GM23338 (cell line): ENCODE measurements around the gene PRSS27. TPM values are rescaled to one million over a fixed set of nuclear protein-coding genes. Genes with fewer than 3 reads are reported as not detected.

Source experiments
- JUNB ChIP-seq: IDR thresholded peaks from one replicate; pipeline ENCODE4 v1.6.1; 2016; ENCODE audit warnings: antibody characterized with exemption; ENCODE audit not compliant: unreplicated experiment
- NANOG ChIP-seq: IDR thresholded peaks from 2 replicates; pipeline ENCODE4 v1.6.1; 2016; ENCODE audit warnings: antibody characterized with exemption, borderline replicate concordance
- POLR2AphosphoS5 ChIP-seq: IDR thresholded peaks from 2 replicates; pipeline ENCODE4 v1.6.1; 2016; ENCODE audit warnings: antibody characterized with exemption, low read depth
- STAT1 ChIP-seq: IDR thresholded peaks from one replicate; pipeline ENCODE4 v1.6.1; 2016; ENCODE audit warnings: antibody characterized with exemption; ENCODE audit not compliant: unreplicated experiment
- ZNF114 ChIP-seq: fragments of 250-450 bp; sonication (Bioruptor Pico); IDR thresholded peaks from 2 replicates; pipeline ENCODE4 v1.5.0; 2020; ENCODE audit warnings: mild to moderate bottlenecking, moderate library complexity
- ZNF331 ChIP-seq: fragments of 250-450 bp; sonication (Bioruptor Pico); IDR thresholded peaks from 2 replicates; pipeline ENCODE4 v1.5.0; 2020; ENCODE audit warnings: low read depth, mild to moderate bottlenecking, moderate library complexity
- polyA plus RNA-seq: library from polyadenylated mRNA; unstranded; fragments of >200 nt; fragmentation: Nextera tagmentation; extraction: Ambion mirVana; gene quantifications from 2 replicates; pipeline ENCODE4 v1.2.1, GENCODE V29; 2016
- total RNA-seq: library from RNA; depleted of rRNA; stranded (reverse); fragments of >200 nt; shearing (Covaris generic); gene quantifications from 2 replicates; pipeline ENCODE4 v1.2.3, GENCODE V29; 2014
- TF ChIP-seq, protein P1 (sequence below): fragments of 250-450 bp; sonication (Bioruptor Pico); IDR thresholded peaks from 2 replicates; pipeline ENCODE4 v1.5.0; 2020; ENCODE audit warnings: mild to moderate bottlenecking, moderate library complexity
- TF ChIP-seq, protein P2 (sequence below), 2 experiments: fragments of 200-600 bp in 1 of 2; sonication (generic) in 1 of 2; conservative IDR thresholded peaks; 2 replicates each; pipeline versions ENCODE4 v1.5.1 to v1.6.1; 2016 to 2017; ENCODE audit warnings: antibody characterized with exemption in 2 of 2, low read depth in 2 of 2, mild to moderate bottlenecking in 2 of 2, moderate library complexity in 1 of 2

PRSS27 gene
- total and polyA plus RNA-seq, 2 experiments from 2014 or later = 0.73 to 1.6 TPM

- TF ChIP-seq, protein P1, sequence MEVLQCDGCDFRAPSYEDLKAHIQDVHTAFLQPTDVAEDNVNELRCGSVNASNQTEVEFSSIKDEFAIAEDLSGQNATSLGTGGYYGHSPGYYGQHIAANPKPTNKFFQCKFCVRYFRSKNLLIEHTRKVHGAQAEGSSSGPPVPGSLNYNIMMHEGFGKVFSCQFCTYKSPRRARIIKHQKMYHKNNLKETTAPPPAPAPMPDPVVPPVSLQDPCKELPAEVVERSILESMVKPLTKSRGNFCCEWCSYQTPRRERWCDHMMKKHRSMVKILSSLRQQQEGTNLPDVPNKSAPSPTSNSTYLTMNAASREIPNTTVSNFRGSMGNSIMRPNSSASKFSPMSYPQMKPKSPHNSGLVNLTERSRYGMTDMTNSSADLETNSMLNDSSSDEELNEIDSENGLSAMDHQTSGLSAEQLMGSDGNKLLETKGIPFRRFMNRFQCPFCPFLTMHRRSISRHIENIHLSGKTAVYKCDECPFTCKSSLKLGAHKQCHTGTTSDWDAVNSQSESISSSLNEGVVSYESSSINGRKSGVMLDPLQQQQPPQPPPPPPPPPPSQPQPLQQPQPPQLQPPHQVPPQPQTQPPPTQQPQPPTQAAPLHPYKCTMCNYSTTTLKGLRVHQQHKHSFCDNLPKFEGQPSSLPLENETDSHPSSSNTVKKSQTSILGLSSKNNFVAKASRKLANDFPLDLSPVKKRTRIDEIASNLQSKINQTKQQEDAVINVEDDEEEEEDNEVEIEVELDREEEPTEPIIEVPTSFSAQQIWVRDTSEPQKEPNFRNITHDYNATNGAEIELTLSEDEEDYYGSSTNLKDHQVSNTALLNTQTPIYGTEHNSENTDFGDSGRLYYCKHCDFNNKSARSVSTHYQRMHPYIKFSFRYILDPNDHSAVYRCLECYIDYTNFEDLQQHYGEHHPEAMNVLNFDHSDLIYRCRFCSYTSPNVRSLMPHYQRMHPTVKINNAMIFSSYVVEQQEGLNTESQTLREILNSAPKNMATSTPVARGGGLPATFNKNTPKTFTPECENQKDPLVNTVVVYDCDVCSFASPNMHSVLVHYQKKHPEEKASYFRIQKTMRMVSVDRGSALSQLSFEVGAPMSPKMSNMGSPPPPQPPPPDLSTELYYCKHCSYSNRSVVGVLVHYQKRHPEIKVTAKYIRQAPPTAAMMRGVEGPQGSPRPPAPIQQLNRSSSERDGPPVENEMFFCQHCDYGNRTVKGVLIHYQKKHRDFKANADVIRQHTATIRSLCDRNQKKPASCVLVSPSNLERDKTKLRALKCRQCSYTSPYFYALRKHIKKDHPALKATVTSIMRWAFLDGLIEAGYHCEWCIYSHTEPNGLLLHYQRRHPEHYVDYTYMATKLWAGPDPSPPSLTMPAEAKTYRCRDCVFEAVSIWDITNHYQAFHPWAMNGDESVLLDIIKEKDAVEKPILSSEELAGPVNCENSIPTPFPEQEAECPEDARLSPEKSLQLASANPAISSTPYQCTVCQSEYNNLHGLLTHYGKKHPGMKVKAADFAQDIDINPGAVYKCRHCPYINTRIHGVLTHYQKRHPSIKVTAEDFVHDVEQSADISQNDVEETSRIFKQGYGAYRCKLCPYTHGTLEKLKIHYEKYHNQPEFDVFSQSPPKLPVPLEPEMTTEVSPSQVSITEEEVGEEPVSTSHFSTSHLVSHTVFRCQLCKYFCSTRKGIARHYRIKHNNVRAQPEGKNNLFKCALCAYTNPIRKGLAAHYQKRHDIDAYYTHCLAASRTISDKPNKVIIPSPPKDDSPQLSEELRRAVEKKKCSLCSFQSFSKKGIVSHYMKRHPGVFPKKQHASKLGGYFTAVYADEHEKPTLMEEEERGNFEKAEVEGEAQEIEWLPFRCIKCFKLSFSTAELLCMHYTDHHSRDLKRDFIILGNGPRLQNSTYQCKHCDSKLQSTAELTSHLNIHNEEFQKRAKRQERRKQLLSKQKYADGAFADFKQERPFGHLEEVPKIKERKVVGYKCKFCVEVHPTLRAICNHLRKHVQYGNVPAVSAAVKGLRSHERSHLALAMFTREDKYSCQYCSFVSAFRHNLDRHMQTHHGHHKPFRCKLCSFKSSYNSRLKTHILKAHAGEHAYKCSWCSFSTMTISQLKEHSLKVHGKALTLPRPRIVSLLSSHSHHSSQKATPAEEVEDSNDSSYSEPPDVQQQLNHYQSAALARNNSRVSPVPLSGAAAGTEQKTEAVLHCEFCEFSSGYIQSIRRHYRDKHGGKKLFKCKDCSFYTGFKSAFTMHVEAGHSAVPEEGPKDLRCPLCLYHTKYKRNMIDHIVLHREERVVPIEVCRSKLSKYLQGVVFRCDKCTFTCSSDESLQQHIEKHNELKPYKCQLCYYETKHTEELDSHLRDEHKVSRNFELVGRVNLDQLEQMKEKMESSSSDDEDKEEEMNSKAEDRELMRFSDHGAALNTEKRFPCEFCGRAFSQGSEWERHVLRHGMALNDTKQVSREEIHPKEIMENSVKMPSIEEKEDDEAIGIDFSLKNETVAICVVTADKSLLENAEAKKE (CRISPR knock-in tag) = no peak
- TF ChIP-seq ZNF114 (CRISPR knock-in tag) (no peak), JUNB (no peak), POLR2AphosphoS5 (no peak), NANOG (no peak), ZNF331 (CRISPR knock-in tag) (no peak), STAT1 (no peak)
- TF ChIP-seq, protein P2, sequence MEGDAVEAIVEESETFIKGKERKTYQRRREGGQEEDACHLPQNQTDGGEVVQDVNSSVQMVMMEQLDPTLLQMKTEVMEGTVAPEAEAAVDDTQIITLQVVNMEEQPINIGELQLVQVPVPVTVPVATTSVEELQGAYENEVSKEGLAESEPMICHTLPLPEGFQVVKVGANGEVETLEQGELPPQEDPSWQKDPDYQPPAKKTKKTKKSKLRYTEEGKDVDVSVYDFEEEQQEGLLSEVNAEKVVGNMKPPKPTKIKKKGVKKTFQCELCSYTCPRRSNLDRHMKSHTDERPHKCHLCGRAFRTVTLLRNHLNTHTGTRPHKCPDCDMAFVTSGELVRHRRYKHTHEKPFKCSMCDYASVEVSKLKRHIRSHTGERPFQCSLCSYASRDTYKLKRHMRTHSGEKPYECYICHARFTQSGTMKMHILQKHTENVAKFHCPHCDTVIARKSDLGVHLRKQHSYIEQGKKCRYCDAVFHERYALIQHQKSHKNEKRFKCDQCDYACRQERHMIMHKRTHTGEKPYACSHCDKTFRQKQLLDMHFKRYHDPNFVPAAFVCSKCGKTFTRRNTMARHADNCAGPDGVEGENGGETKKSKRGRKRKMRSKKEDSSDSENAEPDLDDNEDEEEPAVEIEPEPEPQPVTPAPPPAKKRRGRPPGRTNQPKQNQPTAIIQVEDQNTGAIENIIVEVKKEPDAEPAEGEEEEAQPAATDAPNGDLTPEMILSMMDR (conservative IDR thresholded peaks at IDR 0.05; ENCODE audit: low read depth in 2 of 2) = no peak
Measured at GRCh38 chr16:2768403-2769089, 48.5 kb upstream of the PRSS27 start (continued).
